ENCODE data around the gene ZSCAN22.

ZSCAN22 gene

DNA sequence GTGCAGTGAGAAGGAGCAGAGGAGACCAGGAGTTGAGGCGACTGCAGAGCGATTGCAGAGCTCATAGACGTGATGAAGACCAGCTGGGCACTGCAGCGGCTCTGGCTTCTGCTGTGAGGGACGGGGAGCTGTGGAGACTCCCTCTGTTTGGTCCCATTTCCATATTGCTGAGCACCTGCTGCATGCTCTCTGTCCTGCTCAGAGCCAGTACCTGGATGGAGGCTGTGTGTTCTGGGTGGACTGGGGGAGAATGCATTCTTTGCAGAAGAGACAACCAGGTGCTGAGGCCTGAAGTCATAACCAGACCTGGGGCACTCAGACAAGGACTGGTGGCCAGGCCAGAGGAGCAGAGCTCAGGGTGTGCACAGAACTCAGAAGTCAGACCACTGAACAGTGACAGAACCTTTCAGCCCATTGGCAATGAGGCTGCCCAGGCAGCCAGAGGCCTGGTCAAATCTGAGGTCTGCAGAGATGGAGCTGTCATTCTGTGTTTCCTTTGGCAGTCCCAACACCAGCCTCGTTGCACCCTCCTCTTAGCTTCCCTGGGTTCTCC, 27.8 kb downstream of the ZSCAN22 start:
- FAIRE-seq (no peak), DNase-seq (ENCODE audit: insufficient read length) (no peak)
- TF ChIP-seq POLR2A (IDR thresholded peaks at IDR 0.05; ENCODE audit: low read depth, low read length) (0 out of 2 replicates have a peak, but pooled peaks have one; percentile 40), TAF1 (IDR thresholded peaks at IDR 0.05; ENCODE audit: borderline replicate concordance, low read depth, low read length) (no peak)

DNA sequence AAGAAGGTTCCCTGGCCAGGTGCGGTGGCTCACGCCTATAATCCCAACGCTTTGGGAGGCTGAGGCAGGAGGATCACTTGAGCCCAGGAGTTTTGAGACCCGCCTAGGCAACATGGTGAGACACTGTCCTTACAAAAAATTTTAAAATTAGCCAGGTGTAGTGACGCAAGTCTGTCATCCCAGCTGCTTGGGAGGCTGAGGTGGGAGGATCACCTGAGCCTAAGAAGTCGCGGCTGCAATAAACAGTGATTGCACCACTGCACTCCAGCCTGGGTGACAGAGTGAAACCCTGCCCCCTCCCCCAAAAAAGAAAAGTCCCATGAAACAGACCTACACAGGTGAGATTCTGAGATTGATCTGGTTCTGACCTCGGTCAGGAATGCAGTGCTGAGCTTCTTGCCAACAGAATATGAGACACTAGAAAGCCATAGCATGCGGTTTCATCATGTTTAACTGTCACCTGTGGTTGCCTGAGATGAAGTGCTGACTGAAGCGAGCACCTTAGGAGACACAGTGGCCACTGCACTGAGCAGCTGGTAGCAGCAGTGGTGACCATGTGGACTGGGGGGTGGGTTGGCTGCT, 28.5 kb downstream of the ZSCAN22 start:
- no peak for FAIRE-seq
- TF ChIP-seq POLR2AphosphoS5 (IDR thresholded peaks at IDR 0.05; ENCODE audit: low read depth, low read length): no peak
- no peak for TF ChIP-seq TAF1 (IDR thresholded peaks at IDR 0.05; ENCODE audit: borderline replicate concordance, low read depth, low read length)
- TF ChIP-seq POLR2A (IDR thresholded peaks at IDR 0.05; ENCODE audit: low read depth, low read length): no peak
- no peak for DNase-seq (ENCODE audit: insufficient read length)

DNA sequence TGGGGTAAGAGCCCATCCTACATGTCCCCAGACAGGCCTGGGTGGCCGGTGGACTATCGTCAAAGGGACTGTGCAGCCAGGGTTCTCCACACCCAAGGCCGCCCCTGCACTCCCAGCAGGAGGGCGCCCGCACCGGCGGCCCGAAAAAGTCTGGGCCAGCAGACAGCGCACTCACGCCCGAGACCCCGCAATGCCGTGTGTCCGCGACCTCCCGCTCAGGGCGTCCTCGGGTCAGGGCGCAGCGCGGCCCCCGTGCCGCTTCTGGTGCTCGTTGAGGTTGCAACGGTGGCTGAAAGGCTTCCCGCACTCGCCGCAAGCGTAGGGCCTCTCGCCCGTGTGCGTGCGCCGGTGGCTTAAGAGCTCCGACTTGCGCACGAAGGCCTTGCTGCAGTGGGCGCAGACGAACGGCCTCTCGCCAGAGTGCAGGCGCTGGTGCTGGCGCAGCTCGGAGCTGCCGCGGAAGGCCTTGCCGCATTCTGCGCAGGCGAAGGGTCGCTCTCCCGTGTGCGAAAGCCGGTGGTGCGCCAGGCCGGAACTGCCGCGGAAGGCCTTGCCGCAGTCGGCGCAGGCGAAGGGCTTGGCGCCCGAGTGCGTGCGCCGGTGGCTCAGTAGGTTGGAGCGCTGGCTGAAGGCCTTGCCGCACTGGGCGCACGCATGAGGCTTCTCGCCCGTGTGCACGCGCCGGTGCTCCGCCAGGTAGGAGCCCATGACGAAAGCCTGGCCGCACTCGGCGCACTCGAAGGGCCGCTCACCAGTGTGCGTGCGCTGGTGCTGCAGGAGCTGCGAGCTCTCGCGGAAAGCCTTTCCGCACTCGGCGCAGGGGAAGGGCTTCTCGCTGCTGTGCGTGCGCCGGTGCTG, 29.3 kb downstream of the ZSCAN22 start:
- DNase-seq (ENCODE audit: insufficient read length) (no peak), FAIRE-seq (no peak)
- TF ChIP-seq POLR2A (IDR thresholded peaks at IDR 0.05; ENCODE audit: low read depth, low read length) (no peak), TAF1 (IDR thresholded peaks at IDR 0.05; ENCODE audit: borderline replicate concordance, low read depth, low read length) (no peak), POLR2AphosphoS5 (IDR thresholded peaks at IDR 0.05; ENCODE audit: low read depth, low read length) (no peak)

DNA sequence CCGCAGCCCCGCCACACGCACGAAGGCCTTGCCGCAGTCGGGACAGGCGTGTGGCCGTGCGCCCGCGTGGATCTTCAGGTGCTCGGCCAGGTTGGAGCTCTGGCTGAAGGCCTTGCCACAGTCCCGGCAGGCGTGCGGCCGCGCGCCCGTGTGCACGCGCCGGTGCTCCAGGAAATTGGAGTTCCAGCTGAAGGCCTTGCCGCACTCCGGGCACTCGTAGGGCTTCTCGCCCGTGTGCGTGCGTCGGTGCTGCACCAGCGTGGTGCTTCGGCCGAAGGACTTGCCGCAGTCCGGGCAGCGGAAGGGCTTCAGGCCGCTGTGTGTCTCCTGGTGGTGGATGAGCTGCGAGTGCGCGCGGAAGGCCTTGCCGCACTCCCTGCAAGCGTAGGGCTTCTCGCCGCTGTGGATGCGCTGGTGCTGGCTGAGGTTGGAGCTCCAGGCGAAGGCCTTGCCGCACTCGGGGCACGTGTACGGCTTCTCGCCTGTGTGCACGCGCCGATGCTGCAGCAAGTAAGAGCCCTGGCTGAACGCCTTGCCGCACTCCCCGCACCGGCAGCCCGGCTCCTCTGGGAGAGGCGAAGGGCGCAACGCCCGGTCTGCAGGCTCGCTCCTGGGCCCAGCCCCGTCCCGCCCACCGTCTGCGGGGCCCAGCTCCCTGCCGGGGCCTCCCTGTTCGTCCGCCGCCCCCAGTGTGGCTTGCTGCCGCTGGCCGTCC, 30.1 kb downstream of the ZSCAN22 start:
- FAIRE-seq: no peak
- DNase-seq (ENCODE audit: insufficient read length): no peak
- TF ChIP-seq POLR2AphosphoS5 (IDR thresholded peaks at IDR 0.05; ENCODE audit: low read depth, low read length) (no peak), POLR2A (IDR thresholded peaks at IDR 0.05; ENCODE audit: low read depth, low read length) (no peak), TAF1 (IDR thresholded peaks at IDR 0.05; ENCODE audit: borderline replicate concordance, low read depth, low read length) (no peak)

DNA sequence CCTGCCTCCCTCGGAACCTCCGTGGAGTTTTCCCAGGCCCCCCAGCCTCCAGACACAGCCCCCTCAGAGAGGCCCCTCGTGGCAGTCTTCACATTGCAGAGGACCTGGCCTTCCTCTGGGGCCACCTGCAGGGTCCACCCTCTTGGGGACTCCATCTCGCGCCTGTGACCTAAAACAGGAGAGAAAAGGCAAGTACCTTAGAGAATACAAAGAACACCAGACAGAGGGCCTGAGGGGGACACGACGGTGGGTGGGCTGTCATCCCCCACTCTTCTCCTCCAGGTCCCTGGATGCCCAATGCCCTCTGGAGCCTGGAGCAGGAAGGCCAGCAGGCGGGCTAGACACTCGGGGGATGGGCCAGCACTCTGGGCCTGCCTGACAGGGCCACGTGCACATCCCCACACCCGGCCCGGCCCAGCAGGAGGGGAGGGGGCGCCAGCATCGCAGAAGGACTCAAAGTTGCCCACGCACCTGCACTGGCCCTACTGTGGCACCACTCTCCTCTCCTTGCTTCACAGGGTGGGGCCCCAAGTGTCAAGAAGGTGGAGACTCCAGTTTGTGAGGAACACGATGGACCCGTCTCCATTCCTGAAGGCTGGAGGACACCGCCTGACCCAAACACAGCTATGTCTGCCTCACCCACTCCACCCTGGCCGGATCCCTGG, 30.8 kb downstream of the ZSCAN22 start:
- no peak for DNase-seq (ENCODE audit: insufficient read length)
- no peak for TF ChIP-seq POLR2AphosphoS5 (IDR thresholded peaks at IDR 0.05; ENCODE audit: low read depth, low read length)
- no peak for TF ChIP-seq POLR2A (IDR thresholded peaks at IDR 0.05; ENCODE audit: low read depth, low read length)
- TF ChIP-seq TAF1 (IDR thresholded peaks at IDR 0.05; ENCODE audit: borderline replicate concordance, low read depth, low read length): no peak
- FAIRE-seq: no peak

DNA sequence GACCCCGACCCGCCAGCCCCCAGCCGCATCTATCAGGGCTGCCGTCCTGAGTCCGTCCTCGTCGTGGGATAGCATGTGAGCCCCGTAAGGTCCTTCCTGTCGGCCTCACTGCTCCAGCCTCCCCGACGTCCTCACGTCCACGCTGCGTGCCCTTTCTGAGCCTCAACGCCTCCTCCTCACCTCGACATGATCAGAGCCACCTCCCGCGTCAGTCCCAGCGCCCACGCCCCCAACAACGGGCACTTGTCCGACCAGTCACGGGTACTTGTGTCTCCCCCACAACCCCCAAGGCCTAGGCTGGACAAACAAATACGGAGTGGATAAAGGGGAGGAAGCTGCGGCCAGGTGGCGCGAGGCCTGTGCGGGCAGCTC, 35.1 kb downstream of the ZSCAN22 start:
- no peak for TF ChIP-seq POLR2AphosphoS5 (IDR thresholded peaks at IDR 0.05; ENCODE audit: low read depth, low read length)
- no peak for TF ChIP-seq POLR2A (IDR thresholded peaks at IDR 0.05; ENCODE audit: low read depth, low read length)
- no peak for TF ChIP-seq TAF1 (IDR thresholded peaks at IDR 0.05; ENCODE audit: borderline replicate concordance, low read depth, low read length)
- DNase-seq (ENCODE audit: insufficient read length): peak; percentile 67
- FAIRE-seq: no peak

DNA sequence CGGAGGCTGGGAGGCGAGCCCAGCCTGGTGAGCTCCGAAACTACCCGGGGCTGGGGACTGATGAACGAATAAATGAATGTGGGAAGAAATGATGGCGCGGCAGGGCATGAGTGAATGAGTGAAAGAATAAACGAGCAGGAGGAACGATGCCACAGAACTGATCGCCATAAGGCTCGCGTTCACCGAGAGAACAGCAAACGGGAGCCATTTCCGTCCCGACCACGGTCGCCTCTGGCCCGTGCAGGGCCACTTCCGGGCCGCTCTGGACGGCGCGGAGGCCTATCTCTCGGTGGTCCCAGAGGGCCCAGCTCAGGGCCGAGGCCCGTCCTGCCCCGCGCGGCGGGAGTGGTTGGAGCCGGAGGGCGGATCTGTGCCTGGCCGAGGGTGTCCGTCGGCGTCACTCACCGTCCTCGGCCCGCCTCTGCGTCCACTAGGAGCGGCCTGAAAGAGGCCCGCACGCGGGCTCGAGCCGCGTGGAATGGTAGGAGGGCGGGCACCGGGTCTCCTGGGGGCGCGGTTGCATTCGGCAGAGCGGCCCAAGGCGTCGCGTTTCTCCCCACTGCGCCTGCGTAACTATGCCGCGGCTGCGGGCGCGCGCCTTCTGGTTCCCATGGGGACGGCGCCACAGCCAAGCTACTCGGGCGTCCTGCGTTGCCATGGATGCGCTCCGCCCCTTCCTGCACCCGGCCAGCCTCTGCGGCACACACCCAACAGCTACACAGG, 35.6 kb downstream of the ZSCAN22 start, which contains the start of gene ZNF497:
ZNF497 (minus strand) TSS at position 480 of the 723 bp plus-strand sequence. CDS start 5,116 bp downstream, outside the sequence.
- peak; percentile 78; the same call in 1 of the 2 replicates for TF ChIP-seq TAF1 (IDR thresholded peaks at IDR 0.05; ENCODE audit: borderline replicate concordance, low read depth, low read length)
- TF ChIP-seq POLR2A (IDR thresholded peaks at IDR 0.05; ENCODE audit: low read depth, low read length): peak; percentile 71
- TF ChIP-seq POLR2AphosphoS5 (IDR thresholded peaks at IDR 0.05; ENCODE audit: low read depth, low read length): peak; percentile 80
- DNase-seq (ENCODE audit: insufficient read length): peak; percentile 100
- peak; percentile 100 for FAIRE-seq

DNA sequence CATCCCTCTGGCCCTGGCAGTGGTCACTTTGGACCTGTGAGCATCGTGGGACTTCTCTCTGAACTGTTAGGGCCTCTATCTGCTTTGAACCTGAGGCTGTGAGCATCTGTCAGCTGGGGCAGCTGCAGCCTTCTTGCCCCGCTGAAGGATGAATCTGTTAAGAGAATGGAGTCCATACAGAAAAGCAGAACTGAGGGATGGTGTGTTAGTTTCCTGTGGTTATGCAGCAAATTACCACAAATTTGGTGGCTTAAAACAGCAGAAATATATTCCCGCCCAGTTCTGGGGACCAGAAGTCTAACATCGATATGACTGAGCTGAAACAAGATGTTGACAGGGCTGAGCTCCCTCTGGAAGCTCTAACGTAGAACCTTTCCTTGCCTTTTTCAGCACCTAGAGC, 37.4 kb downstream of the ZSCAN22 start:
- no peak for DNase-seq (ENCODE audit: insufficient read length)
- no peak for TF ChIP-seq TAF1 (IDR thresholded peaks at IDR 0.05; ENCODE audit: borderline replicate concordance, low read depth, low read length)
- no peak for FAIRE-seq

DNA sequence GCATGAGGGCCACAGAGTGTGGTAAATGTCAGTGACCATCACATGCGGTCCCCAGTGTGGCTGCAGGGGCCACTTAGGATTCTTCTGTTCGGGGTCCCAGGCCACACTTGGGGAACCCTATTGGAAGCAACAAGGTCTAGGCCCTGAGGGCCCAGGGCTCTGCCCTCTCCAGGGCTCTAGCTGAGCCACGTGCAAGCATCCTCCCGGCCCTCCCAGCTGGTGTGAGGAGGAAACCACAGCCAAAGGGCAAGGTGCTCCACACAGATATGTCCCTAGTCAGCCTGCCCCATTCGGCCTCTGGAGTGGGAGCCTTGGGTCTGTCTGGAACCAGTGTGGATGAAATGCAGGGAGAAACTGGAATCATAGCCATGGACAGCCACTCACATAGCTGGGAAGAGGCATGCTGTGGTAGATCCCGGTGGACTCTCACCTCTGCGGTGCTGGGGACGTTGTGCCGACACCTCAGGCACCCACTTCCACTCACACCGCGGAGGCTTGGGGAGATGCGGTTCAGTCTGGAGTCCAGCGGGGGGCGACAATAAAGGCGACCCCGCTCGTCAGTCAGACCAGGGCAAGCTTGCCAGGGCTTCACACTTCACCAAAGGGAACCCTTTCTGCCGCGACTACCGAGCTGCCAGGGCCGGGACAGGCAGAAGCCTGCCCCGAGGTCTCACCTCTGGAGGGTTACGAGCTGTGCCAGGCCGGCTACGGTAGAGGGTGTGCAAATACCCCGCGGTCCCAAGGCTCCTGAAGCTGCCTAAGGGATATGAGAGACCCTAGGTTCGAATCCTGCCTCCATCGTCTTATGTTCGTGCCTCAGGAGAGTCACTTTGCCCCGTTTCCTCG, 40.0 kb downstream of the ZSCAN22 start:
- no peak for DNase-seq (ENCODE audit: insufficient read length)

More for the DNA sequence above, 40.0 kb downstream of the ZSCAN22 start:
- TF ChIP-seq POLR2A (IDR thresholded peaks at IDR 0.05; ENCODE audit: low read depth, low read length): no peak
- TF ChIP-seq TAF1 (IDR thresholded peaks at IDR 0.05; ENCODE audit: borderline replicate concordance, low read depth, low read length): no peak
- TF ChIP-seq POLR2AphosphoS5 (IDR thresholded peaks at IDR 0.05; ENCODE audit: low read depth, low read length): no peak
- FAIRE-seq: no peak

Measured in GM12892 (cell line).